ENCODE measurements around the gene TXNRD2.

TXNRD2 gene

DNA sequence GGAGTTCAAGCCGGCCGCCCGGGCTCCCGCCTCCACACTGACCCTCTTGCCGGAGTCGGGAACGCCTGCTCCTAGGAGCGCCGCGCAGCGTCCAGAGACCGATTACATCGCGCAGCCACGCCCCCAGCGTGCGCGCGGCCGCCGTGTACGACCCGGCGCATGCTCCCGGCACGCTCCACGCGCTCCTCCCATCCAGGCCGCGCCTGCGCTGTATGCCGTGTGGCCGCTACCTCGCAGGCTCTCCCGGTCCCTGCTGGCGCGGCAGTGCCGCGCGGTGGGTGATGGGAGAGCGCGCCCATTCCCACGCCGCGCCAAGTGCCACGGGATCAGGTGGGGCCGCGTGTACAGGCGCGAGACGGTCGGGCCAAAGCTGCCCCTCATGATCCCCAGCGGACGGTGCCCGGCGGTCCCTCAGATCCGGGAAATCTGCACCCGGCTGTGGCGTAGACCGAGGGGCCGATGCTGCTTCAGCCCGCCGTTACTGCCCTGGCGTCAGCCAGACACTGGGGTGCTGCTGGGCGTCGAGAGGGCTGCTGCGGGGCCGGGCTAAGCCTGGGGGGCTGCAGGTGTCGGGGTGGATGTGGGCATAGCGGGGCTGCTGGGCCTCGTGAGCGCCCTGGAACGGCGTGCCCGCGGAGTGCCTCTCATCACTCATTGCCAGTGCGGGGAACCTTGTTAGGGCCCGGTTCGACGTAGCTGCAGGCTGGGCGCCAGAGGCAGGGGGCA is 86.7 kb downstream of the TXNRD2 start, which contains the start of the genes GNB1L and RTL10:
Gene GNB1L (minus strand): TSS at position 97 of the 726 bp plus-strand sequence. CDS start 33,519 bp downstream, outside the sequence.
Gene RTL10 (minus strand): TSS at position 97 of the 726 bp plus-strand sequence. CDS start 2,613 bp downstream, outside the sequence.
- DNase-seq = peak; percentile 93

DNA sequence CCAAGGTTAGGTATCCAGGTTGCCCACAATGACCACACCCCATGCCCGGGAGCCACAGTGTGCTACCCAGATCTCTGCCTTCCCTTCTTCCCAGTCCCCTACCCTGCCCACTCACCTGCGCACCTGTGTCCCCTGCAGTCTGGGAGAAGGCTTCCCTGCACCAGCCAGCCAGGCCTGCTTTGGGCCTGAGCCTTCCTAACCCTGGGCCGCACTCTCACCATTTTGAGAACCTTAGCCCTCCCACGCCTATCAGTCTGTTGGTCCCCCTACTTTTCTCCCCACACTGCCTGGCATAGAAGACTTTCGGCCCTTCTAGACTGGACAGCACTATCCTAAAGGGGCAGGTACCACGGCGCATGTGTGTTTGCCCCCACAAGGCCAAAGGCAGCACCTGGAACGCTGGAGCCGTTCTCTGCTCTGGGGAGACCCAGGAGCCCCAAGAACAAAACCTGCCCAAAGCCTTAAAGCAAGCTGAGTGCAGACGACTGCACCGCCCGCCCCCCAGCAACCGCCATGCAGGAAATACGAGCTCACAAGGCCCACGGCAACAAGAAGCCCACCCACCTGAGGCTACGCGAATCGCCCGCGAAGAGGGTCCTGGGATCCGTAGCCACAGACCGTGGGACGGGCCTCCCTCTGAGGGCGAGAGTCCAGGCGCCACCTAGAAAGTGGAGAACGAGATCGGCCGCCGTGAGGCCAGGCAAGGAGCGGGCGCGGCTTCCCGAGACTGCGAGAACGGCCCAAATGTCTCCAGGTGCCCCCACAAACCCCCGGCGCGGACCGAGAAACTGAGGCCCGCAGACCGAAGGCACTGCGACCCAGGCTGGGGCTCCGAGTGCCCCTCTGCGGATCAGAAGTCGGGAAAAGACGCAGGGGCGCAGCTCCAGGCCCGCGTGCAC is 87.5 kb downstream of the TXNRD2 start:
- DNase-seq = no peak

DNA sequence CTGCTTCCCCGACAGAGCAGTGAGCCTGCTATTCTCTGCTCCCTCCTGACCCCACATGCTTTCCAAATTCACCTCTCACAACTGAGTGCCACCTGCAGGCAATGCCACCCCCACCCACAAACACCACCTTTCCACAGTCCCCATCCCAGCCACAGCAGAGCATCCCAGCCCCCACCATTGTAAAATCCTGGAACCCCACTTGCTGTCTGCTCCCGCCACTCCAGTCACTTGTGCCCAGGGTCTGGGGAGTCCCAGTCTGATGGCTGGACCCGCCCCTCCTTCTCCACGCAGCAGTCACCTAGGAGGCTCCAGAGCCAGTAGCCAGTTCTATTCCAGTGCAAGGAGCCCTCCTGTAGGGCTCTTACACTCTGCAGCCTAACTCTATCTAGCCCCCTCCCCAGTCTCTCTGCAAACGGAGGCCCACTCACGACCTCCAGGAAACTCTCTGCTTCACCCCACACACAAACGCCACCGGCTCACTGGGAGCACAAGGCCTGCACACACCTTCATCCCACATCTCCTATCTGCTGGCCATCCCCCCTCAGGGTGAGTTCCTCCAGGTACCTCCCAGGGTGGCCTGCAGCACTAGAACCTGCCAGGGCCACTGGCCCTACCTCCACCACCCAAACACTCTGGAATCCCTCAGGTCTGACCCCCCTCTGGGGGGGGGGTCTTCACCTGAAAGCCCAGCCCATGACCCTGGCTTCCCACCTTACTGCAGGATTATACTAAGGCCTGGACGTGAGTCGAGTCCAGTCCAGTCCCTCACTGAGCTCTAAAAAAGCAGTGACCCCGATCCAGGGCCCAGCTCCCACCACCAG is 88.3 kb downstream of the TXNRD2 start:
- no peak for DNase-seq

DNA sequence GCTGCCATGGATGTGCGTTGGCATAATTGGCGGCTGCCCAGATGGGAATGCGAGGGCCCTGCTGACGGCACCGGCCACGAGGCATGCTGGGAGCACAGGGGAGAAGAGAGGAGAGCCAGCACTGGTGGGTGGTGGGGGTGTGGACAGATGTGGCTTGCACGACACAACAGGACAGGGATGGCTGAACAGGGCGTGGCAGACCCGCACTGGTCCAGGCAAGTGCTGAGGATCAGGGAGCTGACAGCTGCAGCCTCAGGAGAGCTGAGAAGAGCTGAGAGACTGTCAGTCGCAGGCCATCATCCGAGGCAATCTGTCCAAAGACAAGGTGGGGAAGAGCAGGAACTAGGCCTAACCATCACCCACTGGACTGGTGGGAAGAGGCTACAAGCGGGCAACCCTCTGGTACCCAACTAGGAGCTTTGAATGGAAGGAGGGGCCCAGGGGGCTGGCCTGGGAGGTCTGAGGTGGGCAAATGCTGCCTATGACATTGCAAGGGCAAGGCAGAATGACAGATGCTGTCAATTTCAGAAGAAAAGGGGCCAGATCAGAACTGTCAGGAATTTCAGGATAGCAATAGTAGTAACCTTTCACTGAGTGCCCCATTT is 89.3 kb downstream of the TXNRD2 start:
- DNase-seq = no peak

DNA sequence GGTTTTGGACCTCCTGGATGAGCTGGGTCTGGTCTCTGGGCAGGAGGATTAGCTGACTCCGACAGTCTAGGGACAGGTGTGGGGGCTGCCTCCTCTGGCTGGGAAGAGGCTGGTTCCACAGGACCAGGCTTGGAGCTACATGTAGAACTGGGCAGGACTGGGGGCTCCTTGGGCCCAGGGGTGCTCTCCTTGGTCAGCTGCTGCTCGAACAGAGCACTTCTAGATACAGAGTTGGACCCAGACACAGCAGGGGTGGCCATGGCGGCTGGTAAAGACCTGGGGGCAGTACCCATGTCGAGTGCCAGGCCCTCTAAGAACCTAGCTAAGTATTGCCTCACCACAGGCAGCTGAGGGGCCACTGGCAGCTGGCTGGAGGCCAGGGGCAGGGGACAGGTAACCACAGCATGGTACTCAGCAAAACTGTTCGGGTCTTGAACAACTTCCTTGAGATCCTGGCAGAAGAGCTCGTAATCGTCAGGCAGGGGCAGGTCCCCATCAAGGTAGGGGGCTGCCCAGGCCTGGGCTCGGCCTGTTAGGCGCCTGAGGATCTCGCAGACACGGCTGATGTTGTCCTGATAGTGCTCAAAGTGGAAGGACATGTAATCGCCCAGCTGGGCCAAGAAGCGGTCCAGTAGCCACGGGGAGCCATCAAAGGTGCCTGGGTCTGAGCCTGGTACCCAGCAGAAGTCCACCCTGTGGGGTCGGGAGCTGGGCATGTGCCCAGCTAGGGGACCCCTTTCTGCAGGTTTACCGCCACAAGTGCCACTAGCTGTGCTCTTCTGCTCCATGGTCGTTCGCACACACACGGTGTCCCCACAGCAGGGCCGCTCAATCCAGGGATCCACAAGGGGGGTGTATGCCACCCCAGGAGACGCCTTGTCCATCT is 90.1 kb downstream of the TXNRD2 start:
- no peak for DNase-seq

DNA sequence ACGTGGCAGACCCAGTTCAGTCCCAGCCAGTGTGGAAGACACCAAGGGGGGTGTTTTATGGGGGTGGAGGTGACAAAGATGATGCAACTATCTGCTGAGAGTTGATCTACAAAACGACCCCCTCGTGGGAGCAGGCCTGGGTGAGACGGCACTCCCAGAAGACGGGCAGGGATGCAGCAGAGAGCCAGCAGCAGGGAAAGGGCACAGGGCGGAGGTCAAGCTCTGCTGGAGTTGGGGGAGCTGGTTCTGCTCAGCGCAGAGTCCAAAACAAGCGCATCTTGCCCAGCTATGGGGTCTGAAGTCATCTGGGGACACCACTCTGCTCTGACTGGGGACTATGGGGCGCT is 90.9 kb downstream of the TXNRD2 start:
- no peak for DNase-seq

DNA sequence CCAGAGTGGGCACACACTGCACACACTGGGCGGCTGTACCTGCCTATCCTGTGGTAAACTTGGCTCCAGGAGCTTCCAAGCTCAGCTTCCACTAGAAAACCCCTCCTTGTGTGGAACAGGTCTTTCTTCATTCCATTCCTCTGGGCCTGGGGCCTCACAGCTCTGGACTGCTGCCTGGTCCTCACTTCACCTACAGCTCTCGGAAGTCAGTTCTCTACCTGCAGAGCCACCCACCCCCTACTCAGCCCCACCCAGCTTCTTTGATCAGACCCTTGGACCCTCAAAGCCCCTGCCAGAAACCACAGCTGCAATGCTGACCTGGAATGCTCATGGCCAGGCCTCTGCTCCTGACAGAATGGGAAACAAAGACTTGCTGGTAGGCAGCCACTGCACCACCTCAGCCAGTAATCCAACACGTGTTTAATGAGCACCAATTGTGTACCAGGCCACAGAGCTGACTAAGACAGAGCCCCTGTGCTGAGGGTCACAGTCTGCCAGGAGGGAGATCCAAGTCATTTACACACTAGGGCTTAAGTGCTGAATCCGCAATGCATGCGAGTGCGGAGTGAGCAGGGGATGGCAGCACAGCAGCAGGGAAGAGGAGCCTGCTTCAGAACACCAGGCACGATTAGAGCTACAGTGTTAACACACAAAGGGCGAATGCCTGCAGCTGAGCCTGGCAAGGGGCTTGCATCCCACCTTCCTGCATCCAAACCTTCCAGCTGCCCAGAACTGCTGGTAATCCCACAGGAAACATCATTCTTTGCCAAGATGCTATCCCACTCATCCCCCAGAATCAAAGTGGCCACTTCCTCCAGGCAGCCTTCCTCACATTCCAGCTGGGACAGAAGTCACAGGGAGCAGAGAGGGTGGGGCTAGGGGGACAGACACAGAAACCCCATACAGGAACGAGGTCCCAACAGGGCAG is 91.5 kb downstream of the TXNRD2 start:
- no peak for DNase-seq

DNA sequence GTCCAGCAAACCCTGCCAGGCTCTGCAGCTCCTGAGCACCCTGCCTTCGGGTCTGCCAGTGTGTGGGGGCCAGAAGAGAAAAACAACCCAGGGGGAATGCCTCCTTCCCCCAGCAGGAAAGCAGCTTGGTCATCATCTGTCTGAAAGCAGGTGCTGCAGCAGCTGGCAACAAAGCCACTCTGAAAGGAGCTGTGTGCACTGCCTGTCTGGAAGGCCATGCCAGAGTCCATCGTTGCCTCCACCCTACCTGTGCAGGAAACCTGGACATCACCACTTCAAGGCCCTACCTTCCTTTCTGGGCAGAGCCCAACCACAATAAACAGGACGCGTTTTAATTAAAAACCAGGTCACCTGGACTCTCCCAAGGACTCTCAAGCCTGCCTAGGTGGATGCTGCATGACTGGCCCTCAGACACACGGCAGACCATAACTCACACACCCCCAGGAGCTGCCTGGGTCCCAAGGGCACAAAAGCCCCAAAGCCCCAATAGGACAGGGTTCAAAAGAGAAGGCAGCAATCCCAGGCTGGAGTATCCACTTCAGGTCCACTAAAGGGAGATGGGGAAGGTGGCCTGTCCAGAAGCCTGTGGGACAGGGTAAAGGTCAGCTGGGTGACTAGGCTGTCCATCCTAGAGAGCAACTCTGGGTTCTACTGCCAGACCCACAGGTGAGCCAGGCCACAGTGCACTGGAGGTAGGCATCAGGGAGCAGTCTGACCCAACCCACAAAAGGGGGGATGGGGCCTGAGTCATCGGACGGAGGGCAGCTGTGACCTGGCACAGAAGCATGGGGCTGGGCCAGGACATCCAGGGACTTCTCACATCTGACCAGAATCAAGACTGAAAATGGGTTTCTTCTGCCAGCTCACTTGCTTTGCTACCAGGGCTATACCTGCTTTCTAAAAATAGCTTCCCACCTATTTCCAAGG is 93.1 kb downstream of the TXNRD2 start:
- DNase-seq = no peak

DNA sequence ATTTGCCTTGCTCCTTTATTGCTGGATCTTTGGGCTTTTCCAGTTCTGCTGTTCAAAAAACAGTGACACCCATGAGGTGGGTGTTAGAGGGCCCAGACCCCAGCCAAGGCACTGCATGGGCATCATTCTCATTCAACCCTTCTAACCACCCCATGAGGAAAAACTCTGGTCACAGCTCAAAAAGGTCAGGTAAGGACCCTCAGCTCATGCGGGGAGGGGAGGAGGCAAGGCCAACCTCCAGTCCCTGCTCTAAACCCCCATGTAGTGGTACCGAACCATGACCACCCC is 94.3 kb downstream of the TXNRD2 start:
- no peak for DNase-seq

DNA sequence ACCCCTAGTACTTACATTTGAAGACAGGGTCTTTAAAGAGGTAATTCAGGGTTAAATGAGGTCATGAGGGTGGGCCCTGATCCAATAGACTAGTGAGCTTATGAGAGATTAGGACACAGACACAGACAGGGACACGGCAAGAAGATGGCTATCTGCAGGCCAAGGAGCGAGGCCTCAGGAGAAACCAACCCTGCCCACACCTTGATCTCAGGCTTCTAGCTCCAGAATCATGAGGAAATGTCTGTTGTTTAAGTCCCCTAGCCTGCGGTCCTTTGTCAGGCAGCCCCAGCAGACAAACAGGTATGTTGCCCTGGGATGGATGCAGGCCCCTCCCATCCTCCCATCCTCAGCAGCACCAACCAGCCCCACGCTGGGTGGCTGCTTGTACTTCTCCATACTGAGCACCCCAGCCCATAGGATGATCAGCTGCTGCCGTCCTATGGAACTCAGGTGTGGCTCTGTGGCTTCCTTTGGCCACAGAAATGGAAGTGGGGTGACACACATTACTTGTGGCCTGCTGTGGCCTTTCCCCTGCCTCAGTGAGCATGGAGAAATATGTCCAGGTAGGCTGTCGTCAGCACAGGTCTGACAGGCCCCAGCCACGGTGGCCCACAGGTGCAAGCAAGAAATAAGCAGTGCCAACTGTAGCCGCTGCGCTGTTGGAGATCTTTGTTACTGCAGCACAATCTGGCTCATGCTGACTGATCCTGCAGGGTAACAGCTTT is 94.8 kb downstream of the TXNRD2 start:
- no peak for DNase-seq

DNA sequence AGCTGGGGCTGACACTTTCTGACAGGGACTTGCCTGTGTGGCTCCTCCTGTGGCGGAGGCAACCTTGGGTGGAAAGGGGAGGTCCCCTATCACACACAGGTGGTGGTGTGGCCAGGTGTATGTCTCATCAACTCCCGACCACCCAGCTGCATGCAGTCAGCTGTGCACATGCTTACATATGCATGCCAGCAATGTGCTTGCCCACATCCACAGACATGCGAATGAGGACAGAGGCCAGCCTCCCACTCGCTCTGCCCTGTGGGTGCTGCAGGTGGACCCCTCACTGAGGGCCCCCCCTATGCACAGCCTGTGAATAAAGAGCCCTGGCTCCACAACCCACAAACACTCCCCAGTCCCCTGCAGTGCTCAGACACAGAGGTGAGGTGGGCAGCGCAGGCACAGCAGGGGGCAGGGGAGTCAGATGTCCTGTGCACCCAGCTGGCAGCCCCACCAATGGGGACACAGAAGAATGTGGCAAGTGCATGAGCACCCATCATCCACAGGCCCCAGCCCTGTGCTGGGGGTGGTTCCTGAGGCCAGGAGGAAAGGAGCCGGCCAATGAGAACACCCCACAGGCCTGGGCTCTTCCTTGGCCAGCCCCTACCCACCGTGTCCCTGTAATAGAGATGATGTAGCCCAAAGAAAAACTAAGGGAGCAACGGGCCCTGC is 96.4 kb downstream of the TXNRD2 start:
- DNase-seq = no peak

DNA sequence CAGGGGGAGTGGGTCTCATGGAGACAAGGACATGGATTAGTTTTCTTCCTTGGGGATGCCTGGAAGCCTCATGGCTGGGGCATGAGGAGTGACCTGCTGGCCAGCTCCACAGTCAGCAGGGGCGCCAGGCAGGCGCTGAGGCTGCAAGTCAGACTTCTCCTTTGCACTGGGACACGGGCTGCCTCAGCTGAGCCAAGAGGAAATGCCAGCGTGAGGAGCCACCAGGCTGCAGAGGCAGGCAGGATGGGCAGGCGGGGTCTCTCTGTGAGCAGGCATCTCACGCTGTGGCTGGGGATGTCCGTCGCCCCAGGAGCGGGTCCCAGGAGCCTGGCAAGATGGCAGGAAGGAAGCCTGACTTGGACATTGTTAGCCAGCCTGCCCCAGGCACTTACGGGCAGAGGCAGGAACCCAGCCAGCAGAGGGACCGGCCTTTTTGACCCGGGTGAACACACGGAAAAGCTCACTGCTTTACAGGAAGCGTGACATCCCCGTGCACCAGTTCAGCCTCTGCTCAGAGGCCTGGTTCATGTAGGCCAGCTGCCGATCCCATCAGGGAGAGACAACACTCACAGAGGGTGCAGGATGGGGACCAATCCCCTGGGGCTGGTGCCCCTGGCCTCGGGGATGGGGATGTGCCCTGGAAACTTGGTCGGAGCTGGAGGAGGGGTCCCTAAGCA is 97.1 kb downstream of the TXNRD2 start:
- no peak for DNase-seq

DNA sequence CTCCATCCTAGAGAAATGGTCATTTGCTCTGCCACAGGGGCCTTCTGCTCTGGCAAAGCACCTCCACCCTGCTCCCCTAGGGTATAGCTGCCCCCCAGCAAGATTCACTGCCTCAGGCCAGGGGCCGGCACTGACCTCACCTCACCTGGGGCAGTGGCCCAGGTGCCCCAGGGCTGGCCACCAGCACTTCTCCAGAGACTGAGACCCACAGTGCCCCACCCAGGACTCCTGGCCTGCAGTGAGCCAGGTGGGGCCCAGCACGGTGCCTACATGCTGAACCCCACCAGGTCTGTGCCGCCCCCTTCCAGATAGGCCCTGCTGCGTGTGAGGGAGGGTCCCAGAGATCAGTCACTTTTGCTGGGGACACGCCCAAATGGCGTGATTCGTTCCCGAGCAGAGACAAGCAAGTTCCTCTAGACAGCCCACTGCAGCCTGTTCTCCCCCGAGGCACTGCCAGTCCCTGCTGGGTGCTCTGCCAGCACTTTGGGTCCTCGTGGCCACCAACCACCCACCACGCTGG is 97.7 kb downstream of the TXNRD2 start:
- DNase-seq = no peak

DNA sequence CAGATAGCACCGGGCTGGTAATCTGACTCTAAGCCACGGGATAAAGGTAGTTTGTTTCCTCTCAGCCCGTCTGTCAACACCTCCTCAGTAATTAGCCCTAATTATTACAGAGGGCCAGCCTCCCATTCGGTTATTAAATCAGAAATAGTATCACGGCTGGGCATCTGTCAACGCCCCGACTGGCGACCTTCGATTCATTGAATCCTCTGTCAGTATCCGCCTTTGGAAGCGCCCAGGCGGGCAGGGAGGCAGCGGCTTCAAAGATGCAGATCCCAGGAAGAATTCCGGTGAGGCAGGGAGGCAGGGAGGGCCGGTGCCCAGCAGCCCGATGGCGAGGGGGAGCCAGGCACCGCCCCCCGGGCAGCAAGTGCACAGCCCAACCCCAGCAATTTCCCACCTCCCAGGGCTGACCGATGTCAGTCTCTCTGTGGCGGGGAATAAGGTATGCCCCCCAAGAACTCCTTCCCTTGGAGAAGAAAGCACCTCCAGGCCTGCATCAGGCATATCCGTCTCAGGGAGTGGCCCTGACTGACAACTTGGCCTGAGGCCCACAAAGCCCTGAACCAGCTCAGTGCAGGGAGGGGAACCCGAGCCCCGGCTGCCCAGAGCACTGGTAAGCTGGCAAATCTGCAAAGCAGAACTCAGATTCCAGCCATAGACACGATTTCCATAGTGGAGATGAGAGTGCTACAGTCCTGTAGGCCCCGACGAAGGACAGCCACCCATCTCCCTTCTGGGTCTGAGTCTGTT is 98.3 kb downstream of the TXNRD2 start:
- no peak for DNase-seq

DNA sequence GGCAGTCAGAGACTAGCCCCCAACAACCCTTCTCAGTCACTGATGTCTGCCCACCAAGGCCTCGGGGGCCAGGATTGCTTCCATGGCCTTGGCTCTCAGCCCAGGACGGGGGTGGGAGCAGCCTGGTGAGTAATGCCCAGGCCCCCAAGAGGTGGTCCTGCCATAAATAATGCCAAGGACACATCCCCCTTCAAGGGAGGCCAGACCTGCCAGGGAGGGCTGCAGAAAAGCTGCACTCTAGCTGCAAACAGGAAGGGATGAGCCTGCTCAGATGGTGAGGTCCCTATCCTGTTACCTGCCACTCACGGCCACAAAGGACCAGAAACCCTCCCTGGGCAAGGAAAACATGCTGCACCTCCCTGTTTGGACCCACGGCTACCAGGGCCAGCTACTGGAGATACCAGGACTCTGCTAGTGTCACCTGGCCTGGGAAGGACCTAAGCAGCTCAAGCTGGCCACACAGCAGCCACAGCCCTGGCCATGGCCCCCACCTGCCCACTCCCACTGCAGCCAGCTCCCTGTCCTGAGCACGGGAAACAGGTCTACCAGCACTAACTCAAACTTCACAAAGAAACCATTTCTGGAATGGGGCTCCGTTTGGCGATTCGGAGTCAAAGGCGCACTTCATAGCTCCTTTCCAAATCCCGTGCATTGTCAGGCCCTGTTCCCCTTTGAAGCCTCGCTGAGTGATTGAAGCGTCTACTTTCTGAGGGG is 99.1 kb downstream of the TXNRD2 start:
- no peak for DNase-seq

Data from effector CD4-positive, alpha-beta T cell (primary cell).